ENCODE measurements around the gene CD82.

DNA sequence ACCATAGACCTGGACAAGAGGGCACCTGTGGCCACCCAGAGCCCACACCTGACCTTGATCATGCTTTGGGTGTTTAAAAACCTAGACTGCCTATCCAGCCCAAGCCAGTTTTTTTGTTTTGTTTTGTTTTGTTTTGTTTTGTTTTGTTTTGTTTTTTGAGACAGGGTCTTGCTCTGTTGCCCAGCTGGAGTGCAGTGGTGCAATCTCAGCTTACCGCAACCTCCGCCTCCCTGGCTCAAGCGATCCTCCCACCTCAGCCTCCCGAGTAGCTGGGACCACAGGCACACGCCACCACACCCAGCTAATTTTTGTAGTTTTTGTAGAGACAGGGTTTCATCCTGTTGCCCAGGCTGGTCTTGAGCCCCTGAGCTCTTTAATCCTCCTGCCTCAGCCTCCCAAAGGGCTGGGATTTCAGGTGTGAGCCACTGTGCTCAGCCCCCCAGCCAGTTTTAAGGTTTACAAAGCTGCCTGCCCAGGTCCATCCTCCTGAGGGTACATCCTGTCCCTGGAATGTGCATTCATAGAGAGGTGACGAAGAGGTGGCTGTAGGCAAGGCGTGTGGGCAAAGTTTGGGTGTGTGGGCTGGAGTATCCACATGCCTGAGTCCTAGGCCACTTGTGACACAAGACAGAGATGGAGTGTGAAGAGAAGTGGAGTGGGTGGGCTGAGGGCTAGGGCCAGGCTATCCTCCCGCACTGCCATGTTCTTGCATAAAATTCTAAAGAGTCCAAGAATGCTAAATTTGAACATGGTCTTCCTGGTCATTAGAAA is 3.3 kb upstream of the CD82 start:
- TF ChIP-seq CBX1 (IDR thresholded peaks at IDR 0.05; ENCODE audit: low read depth) (no peak), TOE1 (CRISPR knock-in tag; IDR thresholded peaks at IDR 0.05) (no peak), FIP1L1 (IDR thresholded peaks at IDR 0.05; ENCODE audit: borderline replicate concordance, insufficient read depth, low read depth, low read length) (no peak)
